Activated T-helper 17 cell treated with anti-CD3 and anti-CD28 coated beads, Interleukin-2, amount 50 U/mL, for 72 hours (primary cell): ENCODE measurements around the gene WDR76. TPM values are rescaled to one million over a fixed set of nuclear protein-coding genes. Genes with fewer than 3 reads are reported as not detected.
"Not testable (repeated sequence)": the region's sequence is repeated elsewhere in the genome, so short reads cannot be mapped to it uniquely, and the experiment has no call there.

Experiments
- ATAC-seq: fragments of 150-1000 bp; cut with Tn5 transposase; replicated peaks from 2 replicates; pipeline ENCODE4 v1.10.0; 2021; ENCODE audit warnings: mild to moderate bottlenecking, moderate library complexity
- H3K27ac Mint-ChIP-seq: one replicate; pipeline ENCODE4 v1.8.0; 2022; ENCODE audit warnings: mixed read lengths
- H3K27me3 Mint-ChIP-seq: one replicate; pipeline ENCODE4 v1.8.0; 2022; ENCODE audit warnings: mixed read lengths
- H3K36me3 Mint-ChIP-seq: one replicate; pipeline ENCODE4 v1.8.0; 2022; ENCODE audit warnings: low read depth, mild to moderate bottlenecking, mixed read lengths
- H3K4me1 Mint-ChIP-seq: one replicate; pipeline ENCODE4 v1.8.0; 2022; ENCODE audit warnings: mixed read lengths
- H3K4me3 Mint-ChIP-seq: one replicate; pipeline ENCODE4 v1.8.0; 2022; ENCODE audit warnings: mild to moderate bottlenecking, mixed read lengths
- H3K9me3 Mint-ChIP-seq: one replicate; pipeline ENCODE4 v1.8.0; 2022; ENCODE audit warnings: mixed read lengths
- total RNA-seq, 2 donors: library from RNA; stranded (reverse); gene quantifications; one replicate each; pipeline ENCODE4 v1.2.3, GENCODE V29; 2022

The WDR76 gene
- total RNA-seq, 2 donors from 2014 or later = 73.0 to 86.2 TPM

- no peaks in the 10 kb centered on the region for H3K27me3 Mint-ChIP-seq
- H3K27ac Mint-ChIP-seq = peak within 1 kb of the TSS; percentile 95
- H3K9me3 Mint-ChIP-seq = no peaks in the 10 kb centered on the region
- peaks cover 100% of the 10 kb centered on the region for H3K36me3 Mint-ChIP-seq
- peak within 1 kb of the TSS; percentile 96 for H3K4me3 Mint-ChIP-seq
- peak; percentile 99 for ATAC-seq
- H3K4me1 Mint-ChIP-seq = peaks cover 30% of the 10 kb centered on the region
Measured at GRCh38 chr15:43800286-43801141, 26.3 kb upstream of the WDR76 start, which contains the start of gene HYPK. HYPK (plus strand) TSS chr15:43800599; CDS start chr15:43800623, 24 bp downstream.

GRCh38 chr15:43802676-43803075 lies 24.1 kb upstream of the WDR76 start:
- not testable (repeated sequence) for H3K9me3 Mint-ChIP-seq, H3K27ac Mint-ChIP-seq, ATAC-seq, H3K27me3 Mint-ChIP-seq, H3K4me3 Mint-ChIP-seq
- peaks cover 100% of the 10 kb centered on the region for H3K36me3 Mint-ChIP-seq
- H3K4me1 Mint-ChIP-seq = peaks cover 23% of the 10 kb centered on the region

GRCh38 chr15:43808435-43808950 lies 18.3 kb upstream of the WDR76 start:
- H3K4me3 Mint-ChIP-seq = no peak overlapping the region
- H3K36me3 Mint-ChIP-seq = peaks cover 100% of the 10 kb centered on the region
- ATAC-seq = no peak
- peaks cover 4% of the 10 kb centered on the region for H3K4me1 Mint-ChIP-seq
- H3K27ac Mint-ChIP-seq = no peak overlapping the region
- H3K9me3 Mint-ChIP-seq = no peaks in the 10 kb centered on the region
- H3K27me3 Mint-ChIP-seq = no peaks in the 10 kb centered on the region

GRCh38 chr15:43808960-43809678 lies 17.7 kb upstream of the WDR76 start:
- Mint-ChIP-seq H3K36me3 (peaks cover 100% of the 10 kb centered on the region), H3K27ac (no peak overlapping the region)

DNA sequence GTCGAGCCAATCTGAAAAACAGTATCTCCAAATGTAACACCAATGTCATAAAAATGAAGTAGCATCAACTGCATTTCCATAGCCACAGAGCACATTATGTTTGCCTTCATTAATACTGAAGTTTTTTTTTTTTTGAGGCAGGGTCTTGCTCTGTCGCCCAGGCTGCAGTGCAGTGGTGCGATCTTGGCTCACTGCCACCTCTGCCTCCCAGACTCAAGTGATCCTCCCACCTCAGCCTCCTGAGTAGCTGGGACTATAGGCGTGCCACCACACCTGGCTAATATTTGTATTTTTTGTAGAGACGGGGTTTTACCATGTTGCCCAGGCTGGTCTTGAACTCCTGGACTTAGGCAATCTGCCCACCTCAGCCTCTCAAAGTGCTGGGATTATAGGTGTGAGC lies 11.7 kb upstream of the WDR76 start:
- H3K27ac Mint-ChIP-seq, H3K27me3 Mint-ChIP-seq: not testable (repeated sequence)
- peaks cover 98% of the 10 kb centered on the region for H3K36me3 Mint-ChIP-seq

More at GRCh38 chr15:43808960-43809678, 17.7 kb upstream of the WDR76 start:
- Mint-ChIP-seq H3K27me3 (no peaks in the 10 kb centered on the region), H3K4me1 (peaks cover 4% of the 10 kb centered on the region), H3K4me3 (no peak overlapping the region), H3K9me3 (no peaks in the 10 kb centered on the region)
- no peak for ATAC-seq

GRCh38 chr15:43821505-43821904 lies 5.3 kb upstream of the WDR76 start:
- peak overlapping the region; percentile 0 for H3K27ac Mint-ChIP-seq
- H3K27me3 Mint-ChIP-seq = no peaks in the 10 kb centered on the region
- H3K9me3 Mint-ChIP-seq = no peaks in the 10 kb centered on the region
- H3K4me1 Mint-ChIP-seq = peaks cover 17% of the 10 kb centered on the region
- H3K36me3 Mint-ChIP-seq = peaks cover 78% of the 10 kb centered on the region
- no peak for ATAC-seq
- H3K4me3 Mint-ChIP-seq = peak overlapping the region; percentile 98

More for the DNA sequence above, 11.7 kb upstream of the WDR76 start:
- H3K4me3 Mint-ChIP-seq, ATAC-seq, H3K9me3 Mint-ChIP-seq: not testable (repeated sequence)
- peaks cover 17% of the 10 kb centered on the region for H3K4me1 Mint-ChIP-seq

DNA sequence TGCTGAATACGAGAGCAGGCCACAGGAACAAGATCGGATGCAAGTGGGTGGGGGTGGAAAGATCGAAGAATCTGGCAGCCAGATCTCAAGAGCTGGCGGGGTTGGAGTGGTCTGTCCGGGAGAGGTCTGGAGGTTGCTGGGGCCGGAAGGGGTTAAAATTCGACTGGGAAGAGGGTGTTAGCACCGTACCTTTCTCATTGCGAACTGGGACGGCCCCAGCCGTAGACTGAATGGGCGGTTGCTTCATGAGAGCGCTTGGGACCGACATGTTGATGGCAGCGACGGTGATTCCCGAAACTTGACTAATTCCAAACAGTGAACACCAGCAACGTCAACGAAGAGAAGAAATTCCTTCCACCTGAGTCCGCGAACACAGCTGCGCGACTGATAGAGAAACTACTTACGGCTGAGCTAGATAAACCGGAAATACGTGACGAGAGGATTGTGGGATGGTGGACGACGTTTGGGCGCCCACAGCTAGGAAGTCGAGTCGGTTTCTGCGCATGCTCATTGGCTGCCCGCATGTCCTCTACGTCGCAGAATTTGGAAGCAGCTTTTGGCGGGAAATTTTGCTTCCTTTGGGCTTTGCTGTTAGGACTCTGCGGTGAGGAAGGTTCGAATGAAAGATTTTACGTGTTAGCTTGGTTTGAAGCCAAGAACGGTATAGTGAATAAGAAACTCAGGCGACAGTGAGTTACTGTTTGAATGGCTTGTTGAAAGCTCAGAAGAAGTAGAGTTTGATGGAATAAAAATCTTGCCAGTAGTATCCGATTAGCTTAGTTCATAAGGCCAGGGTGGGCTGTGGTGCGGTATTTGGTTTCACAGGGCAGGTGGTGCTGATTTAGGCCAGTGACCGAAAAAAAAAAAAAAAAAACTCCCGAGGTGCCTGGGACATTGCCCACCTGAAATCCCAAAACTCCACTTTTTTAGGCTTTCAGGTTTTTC lies 2.2 kb upstream of the WDR76 start, which contains the start of gene MFAP1:
Gene MFAP1, minus strand, starts transcription at position 389 of the 945 bp plus-strand sequence. Its CDS starts 121 bp downstream, at position 268.
- Mint-ChIP-seq H3K4me3 (peak within 1 kb of the TSS; percentile 98), H3K27ac (peak within 1 kb of the TSS; percentile 95), H3K9me3 (no peaks in the 10 kb centered on the region), H3K36me3 (peaks cover 79% of the 10 kb centered on the region), H3K27me3 (no peaks in the 10 kb centered on the region), H3K4me1 (peaks cover 22% of the 10 kb centered on the region)
- peak; percentile 82 for ATAC-seq

GRCh38 chr15:43825305-43825704 lies 1.5 kb upstream of the WDR76 start:
- H3K4me3 Mint-ChIP-seq = peak overlapping the region; percentile 98
- peak overlapping the region; percentile 38 for H3K27ac Mint-ChIP-seq
- H3K27me3 Mint-ChIP-seq, H3K9me3 Mint-ChIP-seq, ATAC-seq: not testable (repeated sequence)
- H3K36me3 Mint-ChIP-seq = peaks cover 79% of the 10 kb centered on the region
- peaks cover 22% of the 10 kb centered on the region for H3K4me1 Mint-ChIP-seq

DNA sequence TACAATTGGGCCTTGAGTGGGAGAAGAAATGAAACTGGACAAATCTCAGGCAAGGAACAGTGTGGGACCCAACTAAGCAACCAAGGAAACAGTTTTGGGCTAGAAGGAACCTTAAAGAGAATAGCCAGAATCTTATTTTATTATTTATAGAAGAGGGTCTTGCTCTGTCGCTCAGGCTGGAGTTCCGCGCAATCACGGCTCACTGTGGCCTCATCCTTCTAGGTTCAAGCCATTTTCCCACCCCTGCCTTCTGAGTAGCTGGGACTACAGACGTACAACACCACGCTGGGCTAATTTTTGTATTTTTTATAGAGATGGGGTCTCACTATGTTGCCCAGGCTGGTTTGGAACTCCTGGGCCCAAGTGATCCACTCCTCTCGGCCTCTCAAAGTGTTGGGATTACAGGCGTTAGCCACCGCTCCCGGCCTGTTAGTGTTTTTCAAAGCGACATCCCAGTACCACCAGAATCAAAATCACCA lies 734 bp upstream of the WDR76 start:
- Mint-ChIP-seq H3K27me3 (no peaks in the 10 kb centered on the region), H3K36me3 (peaks cover 81% of the 10 kb centered on the region), H3K27ac (peak overlapping the region; percentile 81), H3K9me3 (no peaks in the 10 kb centered on the region), H3K4me3 (peak overlapping the region; percentile 98), H3K4me1 (peaks cover 22% of the 10 kb centered on the region)
- no peak for ATAC-seq

- Mint-ChIP-seq H3K27me3 (no peaks in the 10 kb centered on the region), H3K27ac (peak overlapping the region; percentile 81), H3K4me1 (peaks cover 15% of the 10 kb centered on the region), H3K4me3 (peak overlapping the region; percentile 98), H3K9me3 (no peaks in the 10 kb centered on the region), H3K36me3 (peaks cover 81% of the 10 kb centered on the region)
- peak; percentile 42 for ATAC-seq
Measured at GRCh38 chr15:43828061-43828657, 1.4 kb downstream of the WDR76 start.

GRCh38 chr15:43829951-43830540 lies 3.2 kb downstream of the WDR76 start:
- not testable (repeated sequence) for H3K9me3 Mint-ChIP-seq, H3K27me3 Mint-ChIP-seq, ATAC-seq, H3K4me1 Mint-ChIP-seq
- H3K36me3 Mint-ChIP-seq = peaks cover 84% of the 10 kb centered on the region
- H3K4me3 Mint-ChIP-seq = peak overlapping the region; percentile 98
- peak overlapping the region; percentile 65 for H3K27ac Mint-ChIP-seq

GRCh38 chr15:43830691-43831275 lies 4.0 kb downstream of the WDR76 start:
- not testable (repeated sequence) for H3K9me3 Mint-ChIP-seq, ATAC-seq, H3K27me3 Mint-ChIP-seq, H3K4me1 Mint-ChIP-seq
- H3K36me3 Mint-ChIP-seq = peaks cover 92% of the 10 kb centered on the region
- H3K4me3 Mint-ChIP-seq = peak overlapping the region; percentile 98
- H3K27ac Mint-ChIP-seq = peak overlapping the region; percentile 65
